Nephron progenitor cell (in vitro differentiated cells): Measurements from ENCODE around the gene NTSR2.

ENCODE experiments used
- DNase-seq: peaks from one replicate; pipeline ENCODE4 v3.0.0; 2021
- H3K27ac Mint-ChIP-seq: 2 replicates; pipeline ENCODE4 v1.8.0; 2021; ENCODE audit warnings: mild to moderate bottlenecking, moderate library complexity, mixed read lengths
- H3K27me3 Mint-ChIP-seq: 2 replicates; pipeline ENCODE4 v1.8.0; 2021; ENCODE audit warnings: mild to moderate bottlenecking, low read depth, mixed read lengths; ENCODE audit not compliant: poor library complexity
- H3K36me3 Mint-ChIP-seq: 2 replicates; pipeline ENCODE4 v1.8.0; 2021; ENCODE audit warnings: low read depth, mixed read lengths
- H3K4me1 Mint-ChIP-seq: 2 replicates; pipeline ENCODE4 v1.8.0; 2021; ENCODE audit warnings: mixed read lengths
- H3K4me3 Mint-ChIP-seq: 2 replicates; pipeline ENCODE4 v1.8.0; 2021; ENCODE audit warnings: mild to moderate bottlenecking, moderate library complexity, mixed read lengths
- H3K9me3 Mint-ChIP-seq: 2 replicates; pipeline ENCODE4 v1.8.0; 2021; ENCODE audit warnings: mild to moderate bottlenecking, moderate library complexity, mixed read lengths
- TF ChIP-seq, protein P1 (sequence below): fragments of 200-600 bp; sonication (generic); IDR thresholded peaks from 2 replicates; pipeline ENCODE4 v1.5.0; 2021; ENCODE audit warnings: antibody characterized with exemption

Gene NTSR2

GRCh38 chr2:11679486-11680181 is 9.6 kb upstream of the NTSR2 start:
- Mint-ChIP-seq H3K9me3 (no peaks in the 10 kb centered on the region), H3K4me1 (peaks cover 60% of the 10 kb centered on the region), H3K4me3 (no peak overlapping the region), H3K27me3 (peaks cover 58% of the 10 kb centered on the region), H3K27ac (no peak overlapping the region), H3K36me3 (no peaks in the 10 kb centered on the region)
- TF ChIP-seq, protein P1, sequence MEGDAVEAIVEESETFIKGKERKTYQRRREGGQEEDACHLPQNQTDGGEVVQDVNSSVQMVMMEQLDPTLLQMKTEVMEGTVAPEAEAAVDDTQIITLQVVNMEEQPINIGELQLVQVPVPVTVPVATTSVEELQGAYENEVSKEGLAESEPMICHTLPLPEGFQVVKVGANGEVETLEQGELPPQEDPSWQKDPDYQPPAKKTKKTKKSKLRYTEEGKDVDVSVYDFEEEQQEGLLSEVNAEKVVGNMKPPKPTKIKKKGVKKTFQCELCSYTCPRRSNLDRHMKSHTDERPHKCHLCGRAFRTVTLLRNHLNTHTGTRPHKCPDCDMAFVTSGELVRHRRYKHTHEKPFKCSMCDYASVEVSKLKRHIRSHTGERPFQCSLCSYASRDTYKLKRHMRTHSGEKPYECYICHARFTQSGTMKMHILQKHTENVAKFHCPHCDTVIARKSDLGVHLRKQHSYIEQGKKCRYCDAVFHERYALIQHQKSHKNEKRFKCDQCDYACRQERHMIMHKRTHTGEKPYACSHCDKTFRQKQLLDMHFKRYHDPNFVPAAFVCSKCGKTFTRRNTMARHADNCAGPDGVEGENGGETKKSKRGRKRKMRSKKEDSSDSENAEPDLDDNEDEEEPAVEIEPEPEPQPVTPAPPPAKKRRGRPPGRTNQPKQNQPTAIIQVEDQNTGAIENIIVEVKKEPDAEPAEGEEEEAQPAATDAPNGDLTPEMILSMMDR = no peak
- no peak for DNase-seq

DNA sequence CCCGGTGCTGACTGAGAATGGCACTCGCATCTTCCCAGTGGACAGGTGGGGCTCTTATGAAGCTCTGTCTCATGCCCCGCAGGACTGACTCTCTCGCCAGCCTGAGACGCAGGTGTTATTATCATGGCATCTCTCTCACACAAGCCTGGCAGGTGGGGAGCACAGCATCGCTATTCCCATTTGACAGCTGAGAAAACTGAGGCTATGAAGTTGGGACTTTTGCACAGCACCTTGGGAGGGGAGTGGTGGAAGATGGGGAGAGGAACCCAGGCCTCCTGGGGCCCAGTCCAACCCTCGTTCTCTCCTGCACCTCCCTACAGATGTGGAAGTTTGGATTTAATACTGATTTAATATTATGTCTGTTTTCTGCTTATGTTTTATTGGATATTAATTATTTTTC is 9.0 kb upstream of the NTSR2 start:
- TF ChIP-seq, protein P1 = no peak
- no peak overlapping the region for H3K4me3 Mint-ChIP-seq
- no peak for DNase-seq
- peaks cover 60% of the 10 kb centered on the region for H3K4me1 Mint-ChIP-seq
- H3K36me3 Mint-ChIP-seq = no peaks in the 10 kb centered on the region
- peaks cover 58% of the 10 kb centered on the region for H3K27me3 Mint-ChIP-seq
- H3K27ac Mint-ChIP-seq = no peak overlapping the region
- no peaks in the 10 kb centered on the region for H3K9me3 Mint-ChIP-seq

GRCh38 chr2:11678306-11678960 is 8.4 kb upstream of the NTSR2 start:
- no peaks in the 10 kb centered on the region for H3K36me3 Mint-ChIP-seq
- H3K4me3 Mint-ChIP-seq = no peak overlapping the region
- H3K9me3 Mint-ChIP-seq = no peaks in the 10 kb centered on the region
- TF ChIP-seq, protein P1 = no peak
- no peak for DNase-seq
- H3K27ac Mint-ChIP-seq = no peak overlapping the region
- H3K27me3 Mint-ChIP-seq = peaks cover 58% of the 10 kb centered on the region
- peaks cover 60% of the 10 kb centered on the region for H3K4me1 Mint-ChIP-seq

GRCh38 chr2:11677136-11678055 is 7.4 kb upstream of the NTSR2 start:
- no peak for DNase-seq
- Mint-ChIP-seq H3K36me3 (no peaks in the 10 kb centered on the region), H3K27me3 (peaks cover 59% of the 10 kb centered on the region), H3K9me3 (no peaks in the 10 kb centered on the region), H3K4me1 (peaks cover 58% of the 10 kb centered on the region), H3K4me3 (no peak overlapping the region), H3K27ac (no peak overlapping the region)
- TF ChIP-seq, protein P1 = no peak

DNA sequence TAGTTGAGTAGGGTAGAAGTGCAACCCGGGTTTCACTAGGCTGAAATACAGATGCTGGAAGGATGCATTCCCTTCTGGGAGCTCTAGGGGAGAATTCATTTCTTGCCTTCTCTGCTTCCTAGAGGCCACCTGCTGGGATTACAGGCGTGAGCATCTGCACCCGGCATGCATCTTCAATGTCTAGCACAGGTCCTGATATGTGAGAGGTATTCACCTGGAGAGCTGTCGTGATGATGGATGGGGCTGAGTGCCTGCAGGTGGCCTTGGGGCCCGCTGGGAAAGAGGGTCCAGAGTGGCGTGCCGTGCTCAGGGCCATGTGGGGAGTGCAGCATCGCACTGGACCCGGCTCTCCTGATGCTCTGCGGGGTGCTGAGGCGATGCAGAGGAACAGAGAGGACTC is 6.6 kb upstream of the NTSR2 start:
- H3K27ac Mint-ChIP-seq = no peak overlapping the region
- no peak overlapping the region for H3K4me3 Mint-ChIP-seq
- TF ChIP-seq, protein P1 = no peak
- H3K36me3 Mint-ChIP-seq = no peaks in the 10 kb centered on the region
- DNase-seq = no peak
- H3K9me3 Mint-ChIP-seq = no peaks in the 10 kb centered on the region
- H3K27me3 Mint-ChIP-seq = peaks cover 60% of the 10 kb centered on the region
- peaks cover 50% of the 10 kb centered on the region for H3K4me1 Mint-ChIP-seq
